A549 (cell line): Measurements from ENCODE around the gene PML. TPM values are rescaled to one million over a fixed set of nuclear protein-coding genes. Genes with fewer than 3 reads are reported as not detected.

Source experiments
- ATAC-seq, 2 experiments: fragments of 200-7000 bp in 1 of 2; fragments of >200 bp in 1 of 2; cut with Nextera tagmentation in 1 of 2; cut with Tn5 transposase in 1 of 2; 3 replicates each; pipeline versions ENCODE4 v1.8.0 to v1.9.1; 2018 to 2020; ENCODE audit warnings: mild to moderate bottlenecking in 1 of 2, moderate library complexity in 1 of 2
- CTCF ChIA-PET: fragments of 300-600 bp; sonication (Branson Sonifier 250); formaldehyde crosslinking; extraction: SDS; loops from one replicate; lab custom pipeline; 2021; ENCODE audit warnings: antibody characterized with exemption, inconsistent platforms; lab: Yijun Ruan, JAX
- POLR2A ChIA-PET: fragments of 350-600 bp; formaldehyde crosslinking; extraction: SDS; loops from one replicate; lab custom pipeline; 2021; ENCODE audit warnings: antibody characterized with exemption, inconsistent platforms; lab: Yijun Ruan, JAX
- DNase-seq, 2 experiments: peaks; one replicate each; pipeline versions ENCODE4 v3.0.0 to v3.0.0-alpha.2; 2011 to 2016; ENCODE audit warnings: low read depth in 1 of 2, low spot score in 1 of 2
- FAIRE-seq: peaks from 2 replicates; lab custom pipeline; 2011; peaks lifted over from hg19 to GRCh38; lab: Jason Lieb, UNC
- H3K27ac ChIP-seq, 2 experiments: fragments of >200 bp; sonication (Bioruptor Twin); formaldehyde crosslinking; 3 replicates each; pipeline ENCODE4 v1.5.1; 2016 to 2017
- H3K4me1 ChIP-seq: fragments of >200 bp; sonication (Bioruptor Twin); formaldehyde crosslinking; 3 replicates; pipeline ENCODE4 v1.6.1; 2016
- H3K4me2 ChIP-seq: fragments of >200 bp; sonication (Bioruptor Twin); formaldehyde crosslinking; 3 replicates; pipeline ENCODE4 v1.6.1; 2016
- H3K4me3 ChIP-seq: fragments of >200 bp; sonication (Bioruptor Twin); formaldehyde crosslinking; 3 replicates; pipeline ENCODE4 v1.5.1; 2016
- H3K9me3 ChIP-seq: fragments of >200 bp; sonication (Bioruptor Twin); formaldehyde crosslinking; 3 replicates; pipeline ENCODE4 v1.6.1; 2016
- CEBPB ChIP-seq, 2 experiments: fragments of >200 bp in 1 of 2; sonication (Bioruptor Twin) in 1 of 2; formaldehyde crosslinking in 1 of 2; IDR thresholded peaks; 2 replicates each; pipeline ENCODE4 v1.6.1; 2012 to 2016
- CHD2 ChIP-seq: fragments of 150-350 bp; IDR thresholded peaks from 2 replicates; pipeline ENCODE4 v1.6.1; 2014; ENCODE audit warnings: low read length; ENCODE audit not compliant: partially characterized antibody
- CTCF ChIP-seq: fragments of >200 bp; sonication (Bioruptor Twin); formaldehyde crosslinking; IDR thresholded peaks from 3 replicates; pipeline ENCODE4 v1.5.1; 2016
- ESRRA ChIP-seq: fragments of 150-350 bp; IDR thresholded peaks from 2 replicates; pipeline ENCODE4 v1.6.1; 2014; ENCODE audit warnings: mild to moderate bottlenecking, low read length, borderline replicate concordance
- FOSB ChIP-seq: fragments of 250-450 bp; sonication (Bioruptor Pico); IDR thresholded peaks from 2 replicates; pipeline ENCODE4 v1.5.0; 2020; ENCODE audit warnings: mild to moderate bottlenecking, moderate library complexity
- FOSL2 ChIP-seq, 2 experiments: fragments of 450-650 bp in 1 of 2; fragments of >200 bp in 1 of 2; sonication (Bioruptor Twin) in 1 of 2; formaldehyde crosslinking; IDR thresholded peaks; 2 replicates each; pipeline versions ENCODE4 v1.5.0 to v1.6.1; 2016 to 2020; ENCODE audit warnings: mild to moderate bottlenecking in 1 of 2, moderate library complexity in 1 of 2
- FOXS1 ChIP-seq: fragments of 250-450 bp; sonication (Bioruptor Pico); IDR thresholded peaks from 2 replicates; pipeline ENCODE4 v1.5.0; 2020; ENCODE audit warnings: mild to moderate bottlenecking, moderate library complexity
- GATA3 ChIP-seq: IDR thresholded peaks from 2 replicates; pipeline ENCODE4 v1.6.1; 2012; ENCODE audit warnings: borderline replicate concordance
- HEYL ChIP-seq: fragments of 250-450 bp; sonication (Bioruptor Pico); IDR thresholded peaks from 2 replicates; pipeline ENCODE4 v1.8.0; 2021; ENCODE audit warnings: mild to moderate bottlenecking, moderate library complexity
- HOXB13 ChIP-seq: fragments of 250-450 bp; sonication (Bioruptor Pico); IDR thresholded peaks from 2 replicates; pipeline ENCODE4 v1.5.0; 2020; ENCODE audit warnings: low read depth, mild to moderate bottlenecking, moderate library complexity
- HOXB5 ChIP-seq: fragments of 250-450 bp; sonication (Bioruptor Pico); IDR thresholded peaks from 2 replicates; pipeline ENCODE4 v1.5.0; 2020; ENCODE audit warnings: mild to moderate bottlenecking, moderate library complexity
- JUN ChIP-seq, 2 experiments: fragments of >200 bp; sonication (Bioruptor Twin); formaldehyde crosslinking; IDR thresholded peaks; 2 replicates in 1 of 2; 3 replicates in 1 of 2; pipeline ENCODE4 v1.6.1; 2016 to 2017
- JUNB ChIP-seq: fragments of >200 bp; sonication (Bioruptor Twin); formaldehyde crosslinking; IDR thresholded peaks from 2 replicates; pipeline ENCODE4 v1.6.1; 2016
- KDM5A ChIP-seq: fragments of 200-600 bp; sonication (generic); IDR thresholded peaks from 2 replicates; pipeline ENCODE4 v1.6.1; 2016; ENCODE audit warnings: antibody characterized with exemption, mild to moderate bottlenecking
- MAFK ChIP-seq: fragments of 450-650 bp; IDR thresholded peaks from 2 replicates; pipeline ENCODE4 v1.6.1; 2014; ENCODE audit not compliant: partially characterized antibody
- NPAS2 ChIP-seq: fragments of 250-450 bp; sonication (Bioruptor Pico); IDR thresholded peaks from 2 replicates; pipeline ENCODE4 v1.8.0; 2022; ENCODE audit warnings: mild to moderate bottlenecking, moderate library complexity, borderline replicate concordance
- RAD21 ChIP-seq, 2 experiments: fragments of >200 bp in 1 of 2; sonication (Bioruptor Twin) in 1 of 2; formaldehyde crosslinking in 1 of 2; IDR thresholded peaks in 1 of 2; conservative IDR thresholded peaks in 1 of 2; 2 replicates in 1 of 2; 3 replicates in 1 of 2; pipeline ENCODE4 v1.6.1; 2012 to 2018; ENCODE audit warnings: inconsistent platforms in 1 of 2
- RARB ChIP-seq: fragments of 250-450 bp; sonication (Bioruptor Pico); IDR thresholded peaks from 2 replicates; pipeline ENCODE4 v1.8.0; 2021; ENCODE audit warnings: mild to moderate bottlenecking, moderate library complexity
- RNF2 ChIP-seq: fragments of 200-600 bp; sonication (generic); IDR thresholded peaks from 2 replicates; pipeline ENCODE4 v1.6.1; 2016; ENCODE audit warnings: low read depth, mild to moderate bottlenecking, antibody characterized with exemption, moderate library complexity, borderline replicate concordance
- SMC3 ChIP-seq: fragments of >200 bp; sonication (Bioruptor Twin); formaldehyde crosslinking; IDR thresholded peaks from 3 replicates; pipeline ENCODE4 v1.6.1; 2018; ENCODE audit warnings: inconsistent platforms
- SREBF2 ChIP-seq: fragments of 450-650 bp; IDR thresholded peaks from 2 replicates; pipeline ENCODE4 v1.6.1; 2014; ENCODE audit warnings: mild to moderate bottlenecking, moderate library complexity
- TFCP2L1 ChIP-seq: fragments of 250-450 bp; sonication (Bioruptor Pico); IDR thresholded peaks from 2 replicates; pipeline ENCODE4 v1.5.0; 2021; ENCODE audit warnings: mild to moderate bottlenecking
- USF2 ChIP-seq: fragments of 450-650 bp; IDR thresholded peaks from 2 replicates; pipeline ENCODE4 v1.6.1; 2014; ENCODE audit warnings: antibody characterized with exemption
- ZFP36 ChIP-seq: fragments of 450-650 bp; IDR thresholded peaks from 2 replicates; pipeline ENCODE4 v1.6.1; 2014; ENCODE audit warnings: borderline replicate concordance; ENCODE audit not compliant: partially characterized antibody
- WGBS: methylation state at CpG from one replicate; pipeline ENCODE4 v1.1.6; 2017; ENCODE audit errors: missing lambda C conversion rate; 5-methylcytosine and 5-hydroxymethylcytosine counted together
- polyA plus RNA-seq, 4 experiments: library from polyadenylated mRNA; depleted of rRNA in 3 of 4; stranded (reverse); fragments of >200 nt; fragmentation: RNase III in 1 of 4; extraction: RNeasy Plus Mini Kit Qiagen cat#74134 plus additional on column Dnase treatment in 1 of 4; gene quantifications; 2 replicates in 3 of 4; 3 replicates in 1 of 4; pipeline ENCODE4 v1.2.3, GENCODE V29; 2011 to 2017

Gene PML
- polyA plus RNA-seq, 2 of the 4 experiments (the other 2 are of a cell fraction) = 2.1 to 8.5 TPM

- H3K9me3 ChIP-seq = no peaks in the 10 kb centered on the region
- no peak for TF ChIP-seq GATA3
- TF ChIP-seq JUN (IDR thresholded peaks at IDR 0.05) = no peak
- no peak for TF ChIP-seq KDM5A
- TF ChIP-seq FOSL2 (IDR thresholded peaks at IDR 0.05) = no peak
- TF ChIP-seq FOSL2 (CRISPR knock-in tag; IDR thresholded peaks at IDR 0.05) = no peak
- TF ChIP-seq SMC3 = no peak
- TF ChIP-seq HOXB13 = no peak
- no peak for TF ChIP-seq RAD21 (conservative IDR thresholded peaks at IDR 0.05 in 1 of 2, IDR thresholded peaks at IDR 0.05 in 1 of 2)
- no peak for TF ChIP-seq FOXS1 (CRISPR knock-in tag)
- no peak for TF ChIP-seq JUNB
- no peak for TF ChIP-seq SREBF2
- TF ChIP-seq TFCP2L1 (CRISPR knock-in tag) = no peak
- TF ChIP-seq USF2 = no peak
- H3K4me3 ChIP-seq = no peak overlapping the region
- ChIA-PET CTCF (interaction anchor here (0.9 to 2.4 kb wide), 4 partner anchors 9 to 63 kb away, joined by 3 to 14 read pairs (median 6); no protein-coding TSS in a partner anchor), POLR2A (no interaction called here)
- H3K27ac ChIP-seq = no peak overlapping the region
- no peaks in the 10 kb centered on the region for H3K4me1 ChIP-seq
- 85% methylated on average over 3 of the region's 3 CpGs for WGBS
- FAIRE-seq (no peak), ATAC-seq (no peak), DNase-seq (no peak)
- H3K4me2 ChIP-seq = no peak overlapping the region
These were observed 33.2 kb downstream of the PML start for GRCh38 chr15:74027688-74028087.

- H3K4me2 ChIP-seq = no peak overlapping the region
- no peak overlapping the region for H3K27ac ChIP-seq
- ATAC-seq (no peak), DNase-seq (no peak), FAIRE-seq (no peak)
- WGBS = 93% methylated on average over 3 of the region's 3 CpGs
- H3K9me3 ChIP-seq = no peaks in the 10 kb centered on the region
- TF ChIP-seq CEBPB (IDR thresholded peaks at IDR 0.05) (no peak), RNF2 (no peak), CTCF (no peak), HEYL (CRISPR knock-in tag) (no peak), FOXS1 (CRISPR knock-in tag) (no peak), JUNB (no peak), CHD2 (no peak), KDM5A (no peak), FOSB (CRISPR knock-in tag) (no peak)
- no peak overlapping the region for H3K4me3 ChIP-seq
- ChIA-PET POLR2A (no interaction called here), CTCF (interaction anchor here (1.5 to 2.4 kb wide), 3 partner anchors 8 to 55 kb away, joined by 4 to 14 read pairs (median 7); no protein-coding TSS in a partner anchor)
- H3K4me1 ChIP-seq = no peaks in the 10 kb centered on the region
These were observed 34.1 kb downstream of the PML start for GRCh38 chr15:74028646-74029045.

- H3K4me2 ChIP-seq = no peak overlapping the region
- CTCF ChIA-PET = interaction anchor here (0.9 to 1.4 kb wide), 6 partner anchors 9 to 59 kb away, joined by 3 to 4 read pairs (median 3); partner anchors contain the start of gene STOML1
- no peak for DNase-seq
These were observed 37.5 kb downstream of the PML start for GRCh38 chr15:74032046-74032445.

More at GRCh38 chr15:74032046-74032445, 37.5 kb downstream of the PML start:
- POLR2A ChIA-PET = no interaction called here
- FAIRE-seq (no peak), ATAC-seq (no peak)
- WGBS = 74% methylated on average over 5 of the region's 6 CpGs
- Histone ChIP-seq H3K4me3 (no peak overlapping the region), H3K9me3 (no peaks in the 10 kb centered on the region), H3K4me1 (no peaks in the 10 kb centered on the region), H3K27ac (no peak overlapping the region)
- no peak for TF ChIP-seq MAFK
- TF ChIP-seq RARB = no peak
- no peak for TF ChIP-seq ZFP36
- no peak for TF ChIP-seq ESRRA
- TF ChIP-seq HOXB5 (CRISPR knock-in tag) = no peak
- TF ChIP-seq NPAS2 = no peak
